Liver (tissue), 9 donors: ENCODE results near the gene TYRO3. TPM values are rescaled to one million over a fixed set of nuclear protein-coding genes. Genes with fewer than 3 reads are reported as not detected.

Experiments
- DNase-seq: peaks from one replicate; pipeline ENCODE4 v3.0.0-alpha.2; 2017; ENCODE audit warnings: low spot score
- H3K27ac ChIP-seq, 2 donors: one replicate each; pipeline ENCODE4 v1.7.0; 2013; ENCODE audit warnings: inconsistent platforms in 2 of 2, low read length in 2 of 2, control low read depth in 1 of 2, low read depth in 1 of 2, mild to moderate bottlenecking in 1 of 2
- H3K27me3 ChIP-seq, 4 donors: one replicate each; pipeline versions ENCODE4 v1.6.1 to v1.7.0; 2013; ENCODE audit warnings: low read length in 3 of 4, inconsistent platforms in 1 of 4, mild to moderate bottlenecking in 1 of 4, moderate library complexity in 1 of 4; ENCODE audit not compliant: control insufficient read depth in 4 of 4, insufficient read depth in 4 of 4
- H3K36me3 ChIP-seq, 4 donors: one replicate each; pipeline versions ENCODE4 v1.6.1 to v1.7.0; 2013; ENCODE audit warnings: low read length in 3 of 4, mild to moderate bottlenecking in 3 of 4, low read depth in 1 of 4, moderate library complexity in 1 of 4; ENCODE audit not compliant: control insufficient read depth in 4 of 4, insufficient read depth in 3 of 4
- H3K4me1 ChIP-seq, 4 donors: one replicate each; pipeline versions ENCODE4 v1.6.1 to v1.7.0; 2013; ENCODE audit warnings: low read length in 3 of 4, mild to moderate bottlenecking in 3 of 4, moderate library complexity in 1 of 4; ENCODE audit not compliant: control insufficient read depth in 4 of 4, insufficient read depth in 4 of 4
- H3K4me3 ChIP-seq, 3 donors: one replicate each; pipeline versions ENCODE4 v1.6.1 to v1.7.0; 2013; ENCODE audit warnings: low read length in 3 of 3, control low read depth in 1 of 3, low read depth in 1 of 3, mild to moderate bottlenecking in 1 of 3
- H3K9ac ChIP-seq, 2 donors: one replicate each; pipeline ENCODE4 v1.7.0; 2013; ENCODE audit warnings: low read length in 2 of 2, mild to moderate bottlenecking in 2 of 2, moderate library complexity in 2 of 2, control low read depth in 1 of 2, low read depth in 1 of 2
- H3K9me3 ChIP-seq, 4 donors: one replicate each; pipeline versions ENCODE4 v1.6.1 to v1.7.0; 2013; ENCODE audit warnings: low read length in 3 of 4; ENCODE audit not compliant: control insufficient read depth in 4 of 4
- ATF3 ChIP-seq: IDR thresholded peaks from 2 replicates; pipeline ENCODE4 v1.6.1; 2016; ENCODE audit warnings: antibody characterized with exemption
- EGR1 ChIP-seq, 2 donors: IDR thresholded peaks; 2 replicates each; pipeline ENCODE4 v1.6.1; 2016 to 2018; ENCODE audit warnings: antibody characterized with exemption in 2 of 2, low read depth in 2 of 2
- FOXA1 ChIP-seq: IDR thresholded peaks from 2 replicates; pipeline ENCODE4 v1.6.1; 2016; ENCODE audit warnings: antibody characterized with exemption
- FOXA2 ChIP-seq: IDR thresholded peaks from 2 replicates; pipeline ENCODE4 v1.6.1; 2016; ENCODE audit warnings: antibody characterized with exemption
- GABPA ChIP-seq, 2 donors: IDR thresholded peaks in 1 of 2; conservative IDR thresholded peaks in 1 of 2; 2 replicates each; pipeline ENCODE4 v1.6.1; 2016; ENCODE audit warnings: antibody characterized with exemption in 2 of 2, mild to moderate bottlenecking in 1 of 2, moderate library complexity in 1 of 2
- HNF4A ChIP-seq, 2 donors: conservative IDR thresholded peaks; 2 replicates each; pipeline ENCODE4 v1.6.1; 2016; ENCODE audit warnings: antibody characterized with exemption in 2 of 2, mild to moderate bottlenecking in 2 of 2
- HNF4G ChIP-seq: IDR thresholded peaks from 2 replicates; pipeline ENCODE4 v1.6.1; 2016; ENCODE audit warnings: antibody characterized with exemption
- NR2F2 ChIP-seq: IDR thresholded peaks from 2 replicates; pipeline ENCODE4 v1.6.1; 2016; ENCODE audit warnings: antibody characterized with exemption
- RAD21 ChIP-seq, 2 donors: IDR thresholded peaks; 2 replicates each; pipeline ENCODE4 v1.6.1; 2016; ENCODE audit warnings: antibody characterized with exemption in 2 of 2, mild to moderate bottlenecking in 2 of 2
- SP1 ChIP-seq: IDR thresholded peaks from 2 replicates; pipeline ENCODE4 v1.6.1; 2018; ENCODE audit warnings: antibody characterized with exemption, mild to moderate bottlenecking
- TAF1 ChIP-seq: conservative IDR thresholded peaks from 2 replicates; pipeline ENCODE4 v1.6.1; 2016; ENCODE audit warnings: antibody characterized with exemption, mild to moderate bottlenecking
- YY1 ChIP-seq: IDR thresholded peaks from 2 replicates; pipeline ENCODE4 v1.6.1; 2016; ENCODE audit warnings: antibody characterized with exemption, mild to moderate bottlenecking
- whole genome bisulfite sequencing: extraction: QIAGEN DNeasy Blood & Tissue Kit; methylation state at CpG from one replicate; pipeline ENCODE4 v1.1.7; 2013; 5-methylcytosine and 5-hydroxymethylcytosine counted together
- polyA plus RNA-seq, 2 donors: library from polyadenylated mRNA; stranded (reverse) in 1 of 2; unstranded in 1 of 2; fragments of 200-250 nt in 1 of 2; fragments of >200 nt in 1 of 2; fragmentation: Nextera tagmentation in 1 of 2; extraction: Ambion mirVana in 1 of 2; gene quantifications; one replicate each; pipeline versions ENCODE4 v1.2.1 to v1.2.3, GENCODE V29; 2013 to 2015
- total RNA-seq, 2 donors: library from RNA; depleted of rRNA; stranded (reverse); fragments of >200 nt; gene quantifications; one replicate each; pipeline ENCODE4 v1.2.3, GENCODE V29; 2014
- TF ChIP-seq, protein P1 (sequence below): IDR thresholded peaks from 2 replicates; pipeline ENCODE4 v1.6.1; 2016; ENCODE audit warnings: antibody characterized with exemption, mild to moderate bottlenecking
- TF ChIP-seq, protein P2 (sequence below): IDR thresholded peaks from 2 replicates; pipeline ENCODE4 v1.6.1; 2016; ENCODE audit warnings: antibody characterized with exemption
- TF ChIP-seq, protein P3 (sequence below): IDR thresholded peaks from 2 replicates; pipeline ENCODE4 v1.6.1; 2016; ENCODE audit warnings: antibody characterized with exemption
- TF ChIP-seq, protein P4 (sequence below): fragments of 150-350 bp; IDR thresholded peaks from 2 replicates; pipeline ENCODE4 v1.5.1; 2017; ENCODE audit warnings: improper control_type of control experiment, low read depth, low read length; ENCODE audit not compliant: missing input control
- donor health status: healthy.
- donor health status: healthy.
- donor health status: healthy.
- donor health status: healthy.
- donor health status: healthy.

The TYRO3 gene
- total and polyA plus RNA-seq, 4 donors: 1.1 to 2.3 (median 2.3) TPM

- no peak overlapping the region for H3K9ac ChIP-seq
- no peaks in the 10 kb centered on the region for H3K4me1 ChIP-seq
- no peaks in the 10 kb centered on the region for H3K36me3 ChIP-seq
- no peak overlapping the region for H3K4me3 ChIP-seq
- no peak for DNase-seq
- H3K27ac ChIP-seq: no peak overlapping the region
- no peaks in the 10 kb centered on the region for H3K9me3 ChIP-seq
- no peaks in the 10 kb centered on the region for H3K27me3 ChIP-seq
- TF ChIP-seq, protein P1, sequence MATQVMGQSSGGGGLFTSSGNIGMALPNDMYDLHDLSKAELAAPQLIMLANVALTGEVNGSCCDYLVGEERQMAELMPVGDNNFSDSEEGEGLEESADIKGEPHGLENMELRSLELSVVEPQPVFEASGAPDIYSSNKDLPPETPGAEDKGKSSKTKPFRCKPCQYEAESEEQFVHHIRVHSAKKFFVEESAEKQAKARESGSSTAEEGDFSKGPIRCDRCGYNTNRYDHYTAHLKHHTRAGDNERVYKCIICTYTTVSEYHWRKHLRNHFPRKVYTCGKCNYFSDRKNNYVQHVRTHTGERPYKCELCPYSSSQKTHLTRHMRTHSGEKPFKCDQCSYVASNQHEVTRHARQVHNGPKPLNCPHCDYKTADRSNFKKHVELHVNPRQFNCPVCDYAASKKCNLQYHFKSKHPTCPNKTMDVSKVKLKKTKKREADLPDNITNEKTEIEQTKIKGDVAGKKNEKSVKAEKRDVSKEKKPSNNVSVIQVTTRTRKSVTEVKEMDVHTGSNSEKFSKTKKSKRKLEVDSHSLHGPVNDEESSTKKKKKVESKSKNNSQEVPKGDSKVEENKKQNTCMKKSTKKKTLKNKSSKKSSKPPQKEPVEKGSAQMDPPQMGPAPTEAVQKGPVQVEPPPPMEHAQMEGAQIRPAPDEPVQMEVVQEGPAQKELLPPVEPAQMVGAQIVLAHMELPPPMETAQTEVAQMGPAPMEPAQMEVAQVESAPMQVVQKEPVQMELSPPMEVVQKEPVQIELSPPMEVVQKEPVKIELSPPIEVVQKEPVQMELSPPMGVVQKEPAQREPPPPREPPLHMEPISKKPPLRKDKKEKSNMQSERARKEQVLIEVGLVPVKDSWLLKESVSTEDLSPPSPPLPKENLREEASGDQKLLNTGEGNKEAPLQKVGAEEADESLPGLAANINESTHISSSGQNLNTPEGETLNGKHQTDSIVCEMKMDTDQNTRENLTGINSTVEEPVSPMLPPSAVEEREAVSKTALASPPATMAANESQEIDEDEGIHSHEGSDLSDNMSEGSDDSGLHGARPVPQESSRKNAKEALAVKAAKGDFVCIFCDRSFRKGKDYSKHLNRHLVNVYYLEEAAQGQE: no peak
- no peak for TF ChIP-seq RAD21 (IDR thresholded peaks at IDR 0.05)
- no peak for TF ChIP-seq HNF4G
- no peak for TF ChIP-seq YY1
- no peak for TF ChIP-seq TAF1
- TF ChIP-seq, protein P2, sequence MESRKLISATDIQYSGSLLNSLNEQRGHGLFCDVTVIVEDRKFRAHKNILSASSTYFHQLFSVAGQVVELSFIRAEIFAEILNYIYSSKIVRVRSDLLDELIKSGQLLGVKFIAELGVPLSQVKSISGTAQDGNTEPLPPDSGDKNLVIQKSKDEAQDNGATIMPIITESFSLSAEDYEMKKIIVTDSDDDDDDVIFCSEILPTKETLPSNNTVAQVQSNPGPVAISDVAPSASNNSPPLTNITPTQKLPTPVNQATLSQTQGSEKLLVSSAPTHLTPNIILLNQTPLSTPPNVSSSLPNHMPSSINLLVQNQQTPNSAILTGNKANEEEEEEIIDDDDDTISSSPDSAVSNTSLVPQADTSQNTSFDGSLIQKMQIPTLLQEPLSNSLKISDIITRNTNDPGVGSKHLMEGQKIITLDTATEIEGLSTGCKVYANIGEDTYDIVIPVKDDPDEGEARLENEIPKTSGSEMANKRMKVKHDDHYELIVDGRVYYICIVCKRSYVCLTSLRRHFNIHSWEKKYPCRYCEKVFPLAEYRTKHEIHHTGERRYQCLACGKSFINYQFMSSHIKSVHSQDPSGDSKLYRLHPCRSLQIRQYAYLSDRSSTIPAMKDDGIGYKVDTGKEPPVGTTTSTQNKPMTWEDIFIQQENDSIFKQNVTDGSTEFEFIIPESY: no peak
- TF ChIP-seq NR2F2: no peak
- TF ChIP-seq, protein P3, sequence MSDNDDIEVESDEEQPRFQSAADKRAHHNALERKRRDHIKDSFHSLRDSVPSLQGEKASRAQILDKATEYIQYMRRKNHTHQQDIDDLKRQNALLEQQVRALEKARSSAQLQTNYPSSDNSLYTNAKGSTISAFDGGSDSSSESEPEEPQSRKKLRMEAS: no peak
- no peak for TF ChIP-seq HNF4A (conservative IDR thresholded peaks at IDR 0.05)
- no peak for TF ChIP-seq ATF3
- no peak for TF ChIP-seq EGR1 (IDR thresholded peaks at IDR 0.05; ENCODE audit: low read depth in 2 of 2)
- no peak for TF ChIP-seq SP1
- no peak for TF ChIP-seq GABPA (IDR thresholded peaks at IDR 0.05 in 1 of 2, conservative IDR thresholded peaks at IDR 0.05 in 1 of 2)
- no peak for TF ChIP-seq FOXA2
- no peak for TF ChIP-seq FOXA1
- TF ChIP-seq, protein P4, sequence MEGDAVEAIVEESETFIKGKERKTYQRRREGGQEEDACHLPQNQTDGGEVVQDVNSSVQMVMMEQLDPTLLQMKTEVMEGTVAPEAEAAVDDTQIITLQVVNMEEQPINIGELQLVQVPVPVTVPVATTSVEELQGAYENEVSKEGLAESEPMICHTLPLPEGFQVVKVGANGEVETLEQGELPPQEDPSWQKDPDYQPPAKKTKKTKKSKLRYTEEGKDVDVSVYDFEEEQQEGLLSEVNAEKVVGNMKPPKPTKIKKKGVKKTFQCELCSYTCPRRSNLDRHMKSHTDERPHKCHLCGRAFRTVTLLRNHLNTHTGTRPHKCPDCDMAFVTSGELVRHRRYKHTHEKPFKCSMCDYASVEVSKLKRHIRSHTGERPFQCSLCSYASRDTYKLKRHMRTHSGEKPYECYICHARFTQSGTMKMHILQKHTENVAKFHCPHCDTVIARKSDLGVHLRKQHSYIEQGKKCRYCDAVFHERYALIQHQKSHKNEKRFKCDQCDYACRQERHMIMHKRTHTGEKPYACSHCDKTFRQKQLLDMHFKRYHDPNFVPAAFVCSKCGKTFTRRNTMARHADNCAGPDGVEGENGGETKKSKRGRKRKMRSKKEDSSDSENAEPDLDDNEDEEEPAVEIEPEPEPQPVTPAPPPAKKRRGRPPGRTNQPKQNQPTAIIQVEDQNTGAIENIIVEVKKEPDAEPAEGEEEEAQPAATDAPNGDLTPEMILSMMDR: no peak
- 87% methylated on average over 3 of the region's 3 CpGs for WGBS
Measured at GRCh38 chr15:41631880-41632470, 73.0 kb downstream of the TYRO3 start.

Other genes with a start within 250 kb of the TYRO3 start
- 10 to 100 TPM in 1 of 2 donors, under 1 TPM in 1; 0.17 to 11.8 TPM for gene OIP5, start 226.6 kb upstream of the TYRO3 start, total RNA-seq
- 1 to 10 TPM in 1 of 2 donors, under 1 TPM in 1; 0.65 to 1.6 TPM for gene OIP5, start 226.6 kb upstream of the TYRO3 start, polyA plus RNA-seq
- 100 to 1,000 TPM in 1 of 2 donors, 1 to 10 TPM in 1; 7.4 to 149 TPM for gene NUSAP1, start 226.3 kb upstream of the TYRO3 start, total RNA-seq
- gene NUSAP1, start 226.3 kb upstream of the TYRO3 start, polyA plus RNA-seq: 1 to 10 TPM; 4.6 to 9.2 TPM
- 10 to 100 TPM; 13.5 to 24.2 TPM for gene NDUFAF1, start 156.7 kb upstream of the TYRO3 start, total RNA-seq
- gene NDUFAF1, start 156.7 kb upstream of the TYRO3 start, polyA plus RNA-seq: 10 to 100 TPM; 25.8 to 29.0 TPM
- 10 to 100 TPM in 1 of 2 donors, 1 to 10 TPM in 1; 8.3 to 15.4 TPM for gene RTF1, start 142.1 kb upstream of the TYRO3 start, total RNA-seq
- gene RTF1, start 142.1 kb upstream of the TYRO3 start, polyA plus RNA-seq: 10 to 100 TPM in 1 of 2 donors, 1 to 10 TPM in 1; 8.8 to 37.7 TPM
- gene ITPKA, start 65.3 kb upstream of the TYRO3 start, total RNA-seq: 1 to 10 TPM; 1.4 to 2.4 TPM
- gene ITPKA, start 65.3 kb upstream of the TYRO3 start, polyA plus RNA-seq: under 1 TPM; 0.36 to 0.92 TPM
- 1 to 10 TPM; 2.6 to 3.0 TPM for gene LTK, start 45.4 kb upstream of the TYRO3 start, total RNA-seq
- 1 to 10 TPM in 1 of 2 donors, under 1 TPM in 1; 0.86 to 1.4 TPM for gene LTK, start 45.4 kb upstream of the TYRO3 start, polyA plus RNA-seq
- gene RPAP1, start 15.0 kb upstream of the TYRO3 start, total RNA-seq: 10 to 100 TPM in 1 of 2 donors, 1 to 10 TPM in 1; 7.8 to 12.2 TPM
- 1 to 10 TPM; 6.4 to 9.7 TPM for gene RPAP1, start 15.0 kb upstream of the TYRO3 start, polyA plus RNA-seq
- 10 to 100 TPM; 17.3 to 33.5 TPM for gene MGA, start 101.2 kb downstream of the TYRO3 start, total RNA-seq
- gene MGA, start 101.2 kb downstream of the TYRO3 start, polyA plus RNA-seq: 1 to 10 TPM; 2.1 to 9.1 TPM
- 10 to 100 TPM in 1 of 2 donors, 1 to 10 TPM in 1; 3.7 to 10.3 TPM for gene MAPKBP1, start 215.3 kb downstream of the TYRO3 start, total RNA-seq
- 1 to 10 TPM in 1 of 2 donors, under 1 TPM in 1; 0.89 to 1.7 TPM for gene MAPKBP1, start 215.3 kb downstream of the TYRO3 start, polyA plus RNA-seq